Prostate gland (tissue), 2 donors: Measurements from ENCODE around the gene CAP2.

Experiments
- POLR2AphosphoS5 ChIP-seq: sonication (generic); formaldehyde crosslinking; IDR thresholded peaks from one replicate; pipeline ENCODE4 v1.6.1; 2017; ENCODE audit warnings: antibody characterized with exemption
- TF ChIP-seq, protein P1 (sequence below), 4 experiments: fragments of 200-600 bp in 2 of 4; fragments of 450-650 bp in 2 of 4; sonication (generic) in 2 of 4; IDR thresholded peaks; 1 replicate in 3 of 4; 2 replicates in 1 of 4; pipeline ENCODE4 v1.5.1; 2016 to 2019; ENCODE audit warnings: antibody characterized with exemption in 4 of 4, mild to moderate bottlenecking in 2 of 4, moderate library complexity in 2 of 4

DNA sequence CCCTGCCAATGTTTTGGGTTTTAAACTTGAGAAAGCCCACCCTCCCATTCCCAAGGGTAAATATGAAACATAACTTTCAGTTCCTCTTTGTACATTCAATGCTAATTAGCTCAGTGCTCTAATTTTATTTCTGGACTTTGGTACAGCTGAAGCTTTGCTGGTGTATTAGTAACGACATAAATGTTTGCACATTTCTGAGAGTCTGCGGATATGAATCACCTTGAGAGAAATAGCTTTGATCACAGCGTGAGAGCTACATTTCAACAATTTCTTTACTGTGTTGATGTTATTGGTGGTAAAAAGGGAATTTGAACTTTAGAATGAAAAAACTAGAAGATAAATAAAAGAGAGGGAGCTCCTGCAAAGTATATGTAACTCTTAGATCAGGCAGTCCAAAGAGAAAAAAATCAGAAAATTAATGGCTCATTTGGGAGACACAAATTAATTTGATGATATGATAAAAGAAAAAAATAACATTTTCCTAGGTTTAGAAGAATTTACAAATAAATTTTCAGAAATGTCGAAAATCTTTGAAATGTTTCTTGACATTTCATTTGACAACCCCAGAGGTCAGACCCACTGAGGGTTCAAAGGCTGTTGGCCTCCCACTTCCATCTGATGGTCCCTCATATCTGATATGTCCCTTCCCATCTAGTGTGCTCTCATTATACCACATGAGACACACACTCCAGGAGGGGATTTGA is 38.5 kb upstream of the CAP2 start:
- TF ChIP-seq, protein P1, sequence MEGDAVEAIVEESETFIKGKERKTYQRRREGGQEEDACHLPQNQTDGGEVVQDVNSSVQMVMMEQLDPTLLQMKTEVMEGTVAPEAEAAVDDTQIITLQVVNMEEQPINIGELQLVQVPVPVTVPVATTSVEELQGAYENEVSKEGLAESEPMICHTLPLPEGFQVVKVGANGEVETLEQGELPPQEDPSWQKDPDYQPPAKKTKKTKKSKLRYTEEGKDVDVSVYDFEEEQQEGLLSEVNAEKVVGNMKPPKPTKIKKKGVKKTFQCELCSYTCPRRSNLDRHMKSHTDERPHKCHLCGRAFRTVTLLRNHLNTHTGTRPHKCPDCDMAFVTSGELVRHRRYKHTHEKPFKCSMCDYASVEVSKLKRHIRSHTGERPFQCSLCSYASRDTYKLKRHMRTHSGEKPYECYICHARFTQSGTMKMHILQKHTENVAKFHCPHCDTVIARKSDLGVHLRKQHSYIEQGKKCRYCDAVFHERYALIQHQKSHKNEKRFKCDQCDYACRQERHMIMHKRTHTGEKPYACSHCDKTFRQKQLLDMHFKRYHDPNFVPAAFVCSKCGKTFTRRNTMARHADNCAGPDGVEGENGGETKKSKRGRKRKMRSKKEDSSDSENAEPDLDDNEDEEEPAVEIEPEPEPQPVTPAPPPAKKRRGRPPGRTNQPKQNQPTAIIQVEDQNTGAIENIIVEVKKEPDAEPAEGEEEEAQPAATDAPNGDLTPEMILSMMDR (IDR thresholded peaks at IDR 0.05): no peak
- no peak for TF ChIP-seq POLR2AphosphoS5
